ENCODE data around the gene MYBPC2. TPM values are rescaled to one million over a fixed set of nuclear protein-coding genes. Genes with fewer than 3 reads are reported as not detected.
A peak's percentile ranks its signal among the peaks of the same experiment; 100 is the strongest.

Gene MYBPC2
- total RNA-seq, 1 donor from 2014 or later = 0.77 TPM

DNA sequence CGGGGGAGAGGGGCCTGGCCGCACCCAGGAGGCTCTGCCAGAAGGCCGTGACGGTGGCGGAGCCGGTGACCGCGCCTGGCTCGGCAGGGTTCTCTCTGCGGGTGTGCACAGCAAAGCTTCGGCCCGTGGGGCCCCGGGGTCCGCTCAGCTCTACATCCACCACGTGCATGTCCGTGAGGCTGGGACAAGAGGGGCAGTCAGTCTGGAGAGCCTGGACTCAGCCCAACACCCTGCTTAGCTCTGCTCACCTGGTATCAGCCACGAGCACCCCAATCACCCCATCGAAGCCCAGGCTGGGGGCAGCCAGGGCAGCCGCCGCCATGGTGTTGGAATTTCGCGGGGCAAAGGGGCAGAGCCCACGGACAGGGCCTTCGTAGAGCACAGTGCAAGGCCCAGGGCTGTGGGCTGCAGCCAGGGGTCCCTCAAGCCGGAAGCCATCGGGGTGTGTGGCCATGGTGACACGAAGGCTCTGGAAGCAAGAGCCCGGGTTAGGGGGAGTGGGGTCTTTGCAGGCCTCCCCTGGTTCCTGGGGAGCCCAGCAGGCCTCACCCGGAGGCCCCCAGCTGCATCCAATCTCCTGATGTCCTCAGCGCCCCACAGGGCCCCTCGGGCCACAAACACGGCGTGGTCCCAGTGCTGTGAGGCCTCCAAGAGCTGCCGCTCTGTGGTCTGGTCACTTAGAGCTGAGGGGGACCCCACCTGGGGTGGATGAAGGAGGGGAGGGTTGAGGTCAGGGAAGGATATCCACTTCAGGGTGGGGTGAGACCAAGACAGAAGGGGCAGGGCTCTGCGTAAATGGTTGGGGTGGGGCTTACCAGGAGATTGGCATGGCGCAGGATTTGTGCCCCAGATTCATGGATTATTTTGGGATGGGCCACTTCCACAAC, 79.7 kb downstream of the MYBPC2 start:
- Mint-ChIP-seq H3K27me3 (ENCODE audit: insufficient read depth, low read depth) (peaks cover 31% of the 10 kb centered on the region), H3K9me3 (no peaks in the 10 kb centered on the region), H3K36me3 (no peaks in the 10 kb centered on the region), H3K27ac (no peak overlapping the region), H3K4me1 (peaks cover 49% of the 10 kb centered on the region), H3K4me3 (peak overlapping the region; percentile 64)
- DNase-seq (ENCODE audit: low spot score) = no peak
- no peaks in the 10 kb centered on the region for H3K36me3 ChIP-seq
- TF ChIP-seq EZH2 (IDR thresholded peaks at IDR 0.05) = no peak
- TF ChIP-seq, protein P1, sequence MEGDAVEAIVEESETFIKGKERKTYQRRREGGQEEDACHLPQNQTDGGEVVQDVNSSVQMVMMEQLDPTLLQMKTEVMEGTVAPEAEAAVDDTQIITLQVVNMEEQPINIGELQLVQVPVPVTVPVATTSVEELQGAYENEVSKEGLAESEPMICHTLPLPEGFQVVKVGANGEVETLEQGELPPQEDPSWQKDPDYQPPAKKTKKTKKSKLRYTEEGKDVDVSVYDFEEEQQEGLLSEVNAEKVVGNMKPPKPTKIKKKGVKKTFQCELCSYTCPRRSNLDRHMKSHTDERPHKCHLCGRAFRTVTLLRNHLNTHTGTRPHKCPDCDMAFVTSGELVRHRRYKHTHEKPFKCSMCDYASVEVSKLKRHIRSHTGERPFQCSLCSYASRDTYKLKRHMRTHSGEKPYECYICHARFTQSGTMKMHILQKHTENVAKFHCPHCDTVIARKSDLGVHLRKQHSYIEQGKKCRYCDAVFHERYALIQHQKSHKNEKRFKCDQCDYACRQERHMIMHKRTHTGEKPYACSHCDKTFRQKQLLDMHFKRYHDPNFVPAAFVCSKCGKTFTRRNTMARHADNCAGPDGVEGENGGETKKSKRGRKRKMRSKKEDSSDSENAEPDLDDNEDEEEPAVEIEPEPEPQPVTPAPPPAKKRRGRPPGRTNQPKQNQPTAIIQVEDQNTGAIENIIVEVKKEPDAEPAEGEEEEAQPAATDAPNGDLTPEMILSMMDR (IDR thresholded peaks at IDR 0.05) = no peak
- no peak for TF ChIP-seq EZH2phosphoT487 (IDR thresholded peaks at IDR 0.05)
- no peak overlapping the region for H2AFZ ChIP-seq (replicated peaks)
- no peaks in the 10 kb centered on the region for H4K20me1 ChIP-seq (ENCODE audit: low read depth)
- H3K27me3 ChIP-seq = no peaks in the 10 kb centered on the region
- H3K4me2 ChIP-seq = peak overlapping the region; percentile 69
- peaks cover 12% of the 10 kb centered on the region for H3K4me1 ChIP-seq
- H3K79me2 ChIP-seq (ENCODE audit: low read depth) = no peaks in the 10 kb centered on the region
- H3K27ac ChIP-seq = no peak overlapping the region
- H3F3A ChIP-seq (ENCODE audit: low read depth) = no peaks in the 10 kb centered on the region
- no peak overlapping the region for H3K9ac ChIP-seq
- H3K4me3 ChIP-seq = no peak overlapping the region
- H3K9me3 ChIP-seq (ENCODE audit: low read depth) = no peaks in the 10 kb centered on the region

DNA sequence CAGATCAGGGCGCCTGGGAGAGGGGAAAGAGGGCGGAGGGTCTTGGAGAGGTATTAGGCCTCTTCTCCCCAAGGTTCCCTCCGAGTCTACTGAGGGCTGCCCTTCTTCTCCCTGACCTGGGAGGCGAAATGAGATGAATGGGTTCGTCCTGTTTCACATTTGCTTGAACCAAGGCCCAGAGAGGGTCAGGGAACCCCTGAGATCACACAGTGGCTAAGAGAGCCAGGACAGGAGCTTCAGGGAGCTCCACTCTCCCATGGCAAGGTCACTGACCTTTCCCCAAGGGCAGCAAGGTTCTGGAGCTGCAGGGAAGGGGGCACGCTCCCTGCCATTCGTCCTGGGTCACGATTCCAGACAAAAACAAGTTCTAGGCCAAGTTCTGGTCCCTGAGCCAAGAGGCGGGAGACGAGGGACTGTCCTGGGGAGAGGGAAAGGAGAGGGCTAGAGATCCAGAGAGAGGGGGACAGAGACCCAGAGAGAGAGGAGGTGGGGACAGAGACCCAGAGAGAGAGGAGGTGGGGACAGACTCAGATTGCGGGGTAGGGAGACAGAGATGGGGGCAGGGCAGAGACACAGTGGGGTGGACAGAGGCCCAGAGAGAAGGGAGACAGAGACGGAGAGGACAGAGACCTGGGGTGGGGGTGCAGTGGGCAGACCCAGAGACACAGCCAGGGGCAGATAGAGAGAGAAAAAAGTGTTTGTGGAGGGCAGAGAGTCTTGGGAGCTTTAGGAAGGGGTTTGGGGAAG, 80.5 kb downstream of the MYBPC2 start:
- Histone ChIP-seq H3K9me3 (ENCODE audit: low read depth) (no peaks in the 10 kb centered on the region), H3K4me2 (no peak overlapping the region), H2AFZ (replicated peaks) (no peak overlapping the region), H3K4me1 (peaks cover 12% of the 10 kb centered on the region), H3K36me3 (no peaks in the 10 kb centered on the region), H3K4me3 (no peak overlapping the region), H3K27me3 (no peaks in the 10 kb centered on the region), H3K27ac (no peak overlapping the region), H3K79me2 (ENCODE audit: low read depth) (no peaks in the 10 kb centered on the region), H4K20me1 (ENCODE audit: low read depth) (no peaks in the 10 kb centered on the region), H3K9ac (no peak overlapping the region), H3F3A (ENCODE audit: low read depth) (no peaks in the 10 kb centered on the region)
- TF ChIP-seq EZH2 (IDR thresholded peaks at IDR 0.05) (no peak), EZH2phosphoT487 (IDR thresholded peaks at IDR 0.05) (no peak)
- TF ChIP-seq, protein P1 (IDR thresholded peaks at IDR 0.05) = no peak
- peak overlapping the region; percentile 64 for H3K4me3 Mint-ChIP-seq
- DNase-seq (ENCODE audit: low spot score) = no peak
- H3K27me3 Mint-ChIP-seq (ENCODE audit: insufficient read depth, low read depth) = peaks cover 31% of the 10 kb centered on the region
- no peaks in the 10 kb centered on the region for H3K36me3 Mint-ChIP-seq
- H3K4me1 Mint-ChIP-seq = peaks cover 47% of the 10 kb centered on the region
- H3K9me3 Mint-ChIP-seq = no peaks in the 10 kb centered on the region
- H3K27ac Mint-ChIP-seq = peak overlapping the region; percentile 98

DNA sequence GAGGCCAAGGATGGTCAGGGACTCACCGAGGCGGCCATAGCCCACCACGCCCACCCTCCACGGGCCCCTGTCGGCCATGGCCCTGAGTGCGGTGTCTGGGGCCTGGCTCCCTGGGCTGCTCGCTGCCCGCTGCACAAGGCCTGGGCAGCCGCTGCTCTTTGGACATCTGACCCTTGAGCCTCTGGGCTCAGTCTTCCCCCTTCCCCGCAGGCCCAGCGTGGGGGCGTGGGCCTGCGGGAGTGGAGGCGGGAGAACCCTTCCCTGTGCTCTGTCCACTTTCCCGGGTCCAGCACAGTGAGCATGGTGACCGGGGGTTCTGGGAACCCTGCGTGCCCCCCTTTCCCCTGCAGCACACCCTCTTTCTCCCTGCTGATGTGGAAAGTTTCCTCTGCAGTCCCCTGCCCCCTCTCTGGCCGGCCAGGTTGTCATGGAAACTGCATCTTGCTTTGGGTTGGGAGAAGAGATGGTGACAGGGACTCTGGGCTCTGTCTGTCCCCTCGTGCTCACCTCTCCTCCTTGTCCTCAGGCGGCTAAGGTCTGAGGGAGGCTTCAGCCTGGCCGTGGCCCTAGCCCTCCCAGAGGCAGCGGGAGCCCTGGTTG, 81.2 kb downstream of the MYBPC2 start, which contains the start of gene ASPDH:
Gene ASPDH (minus strand): TSS at position 168 of the 600 bp plus-strand sequence. CDS start 90 bp downstream, at position 78.
- H3K27me3 Mint-ChIP-seq (ENCODE audit: insufficient read depth, low read depth) = peaks cover 24% of the 10 kb centered on the region
- H3K27ac Mint-ChIP-seq = peak within 1 kb of the TSS; percentile 98
- H3K79me2 ChIP-seq (ENCODE audit: low read depth) = no peaks in the 10 kb centered on the region
- no peak within 1 kb of the TSS for H2AFZ ChIP-seq (replicated peaks)
- no peaks in the 10 kb centered on the region for H3K9me3 ChIP-seq (ENCODE audit: low read depth)
- DNase-seq (ENCODE audit: low spot score) = peak; percentile 50
- H3K4me3 Mint-ChIP-seq = peak within 1 kb of the TSS; percentile 69
- no peak within 1 kb of the TSS for H3K9ac ChIP-seq
- H3K4me1 ChIP-seq = peaks cover 12% of the 10 kb centered on the region
- no peaks in the 10 kb centered on the region for H4K20me1 ChIP-seq (ENCODE audit: low read depth)
- peaks cover 40% of the 10 kb centered on the region for H3K4me1 Mint-ChIP-seq
- no peak for TF ChIP-seq EZH2phosphoT487 (IDR thresholded peaks at IDR 0.05)
- TF ChIP-seq, protein P1 (IDR thresholded peaks at IDR 0.05) = no peak
- TF ChIP-seq EZH2 (IDR thresholded peaks at IDR 0.05) = no peak
- no peak within 1 kb of the TSS for H3K27ac ChIP-seq
- H3K36me3 Mint-ChIP-seq = peaks cover 5% of the 10 kb centered on the region
- H3K36me3 ChIP-seq = no peaks in the 10 kb centered on the region
- H3K9me3 Mint-ChIP-seq = no peaks in the 10 kb centered on the region
- no peak within 1 kb of the TSS for H3K4me3 ChIP-seq
- H3K4me2 ChIP-seq = peak within 1 kb of the TSS; percentile 13
- H3F3A ChIP-seq (ENCODE audit: low read depth) = no peaks in the 10 kb centered on the region
- H3K27me3 ChIP-seq = no peaks in the 10 kb centered on the region

Data from neural progenitor cell (in vitro differentiated cells).